A549 (cell line): ENCODE measurements around the gene UGT8. TPM values are rescaled to one million over a fixed set of nuclear protein-coding genes. Genes with fewer than 3 reads are reported as not detected.

Experiments
- ATAC-seq, 2 experiments: fragments of 200-7000 bp in 1 of 2; fragments of >200 bp in 1 of 2; cut with Nextera tagmentation in 1 of 2; cut with Tn5 transposase in 1 of 2; 3 replicates each; pipeline versions ENCODE4 v1.8.0 to v1.9.1; 2018 to 2020; ENCODE audit warnings: mild to moderate bottlenecking in 1 of 2, moderate library complexity in 1 of 2
- CTCF ChIA-PET: fragments of 300-600 bp; sonication (Branson Sonifier 250); formaldehyde crosslinking; extraction: SDS; loops from one replicate; lab custom pipeline; 2021; ENCODE audit warnings: antibody characterized with exemption, inconsistent platforms; lab: Yijun Ruan, JAX
- POLR2A ChIA-PET: fragments of 350-600 bp; formaldehyde crosslinking; extraction: SDS; loops from one replicate; lab custom pipeline; 2021; ENCODE audit warnings: antibody characterized with exemption, inconsistent platforms; lab: Yijun Ruan, JAX
- DNase-seq, 2 experiments: peaks; one replicate each; pipeline versions ENCODE4 v3.0.0 to v3.0.0-alpha.2; 2011 to 2016; ENCODE audit warnings: low read depth in 1 of 2, low spot score in 1 of 2
- FAIRE-seq: peaks from 2 replicates; lab custom pipeline; 2011; peaks lifted over from hg19 to GRCh38; lab: Jason Lieb, UNC
- H3K27ac ChIP-seq, 2 experiments: fragments of >200 bp; sonication (Bioruptor Twin); formaldehyde crosslinking; 3 replicates each; pipeline ENCODE4 v1.5.1; 2016 to 2017
- H3K4me1 ChIP-seq: fragments of >200 bp; sonication (Bioruptor Twin); formaldehyde crosslinking; 3 replicates; pipeline ENCODE4 v1.6.1; 2016
- H3K4me2 ChIP-seq: fragments of >200 bp; sonication (Bioruptor Twin); formaldehyde crosslinking; 3 replicates; pipeline ENCODE4 v1.6.1; 2016
- H3K4me3 ChIP-seq: fragments of >200 bp; sonication (Bioruptor Twin); formaldehyde crosslinking; 3 replicates; pipeline ENCODE4 v1.5.1; 2016
- H3K9me3 ChIP-seq: fragments of >200 bp; sonication (Bioruptor Twin); formaldehyde crosslinking; 3 replicates; pipeline ENCODE4 v1.6.1; 2016
- BCL3 ChIP-seq: fragments of >200 bp; sonication (Bioruptor Twin); formaldehyde crosslinking; IDR thresholded peaks from 3 replicates; pipeline ENCODE4 v1.6.1; 2016
- EHMT2 ChIP-seq: fragments of 200-600 bp; sonication (generic); IDR thresholded peaks from 2 replicates; pipeline ENCODE4 v1.6.1; 2016; ENCODE audit warnings: antibody characterized with exemption, low read depth, mild to moderate bottlenecking, moderate library complexity
- ELK1 ChIP-seq: fragments of 150-350 bp; IDR thresholded peaks from 2 replicates; pipeline ENCODE4 v1.6.1; 2014; ENCODE audit warnings: low read depth, mild to moderate bottlenecking, low read length
- FOSB ChIP-seq: fragments of 250-450 bp; sonication (Bioruptor Pico); IDR thresholded peaks from 2 replicates; pipeline ENCODE4 v1.5.0; 2020; ENCODE audit warnings: mild to moderate bottlenecking, moderate library complexity
- FOSL2 ChIP-seq, 2 experiments: fragments of 450-650 bp in 1 of 2; fragments of >200 bp in 1 of 2; sonication (Bioruptor Twin) in 1 of 2; formaldehyde crosslinking; IDR thresholded peaks; 2 replicates each; pipeline versions ENCODE4 v1.5.0 to v1.6.1; 2016 to 2020; ENCODE audit warnings: mild to moderate bottlenecking in 1 of 2, moderate library complexity in 1 of 2
- HDAC2 ChIP-seq: fragments of 200-600 bp; sonication (generic); IDR thresholded peaks from 2 replicates; pipeline ENCODE4 v1.6.1; 2016
- HES2 ChIP-seq: fragments of >200 bp; sonication (Bioruptor Twin); formaldehyde crosslinking; IDR thresholded peaks from 2 replicates; pipeline ENCODE4 v1.6.1; 2016
- HEYL ChIP-seq: fragments of 250-450 bp; sonication (Bioruptor Pico); IDR thresholded peaks from 2 replicates; pipeline ENCODE4 v1.8.0; 2021; ENCODE audit warnings: mild to moderate bottlenecking, moderate library complexity
- HMGXB4 ChIP-seq: fragments of 250-450 bp; sonication (Bioruptor Pico); IDR thresholded peaks from 2 replicates; pipeline ENCODE4 v1.5.0; 2021; ENCODE audit warnings: mild to moderate bottlenecking, moderate library complexity, borderline replicate concordance
- HOXB13 ChIP-seq: fragments of 250-450 bp; sonication (Bioruptor Pico); IDR thresholded peaks from 2 replicates; pipeline ENCODE4 v1.5.0; 2020; ENCODE audit warnings: low read depth, mild to moderate bottlenecking, moderate library complexity
- HOXB5 ChIP-seq: fragments of 250-450 bp; sonication (Bioruptor Pico); IDR thresholded peaks from 2 replicates; pipeline ENCODE4 v1.5.0; 2020; ENCODE audit warnings: mild to moderate bottlenecking, moderate library complexity
- JUN ChIP-seq, 2 experiments: fragments of >200 bp; sonication (Bioruptor Twin); formaldehyde crosslinking; IDR thresholded peaks; 2 replicates in 1 of 2; 3 replicates in 1 of 2; pipeline ENCODE4 v1.6.1; 2016 to 2017
- JUNB ChIP-seq: fragments of >200 bp; sonication (Bioruptor Twin); formaldehyde crosslinking; IDR thresholded peaks from 2 replicates; pipeline ENCODE4 v1.6.1; 2016
- KDM1A ChIP-seq: fragments of 200-600 bp; sonication (generic); IDR thresholded peaks from 2 replicates; pipeline ENCODE4 v1.6.1; 2016; ENCODE audit warnings: low read depth, mild to moderate bottlenecking
- MYC ChIP-seq: IDR thresholded peaks from 2 replicates; pipeline ENCODE4 v1.6.1; 2012; ENCODE audit warnings: mild to moderate bottlenecking, inconsistent platforms, low read length, improper control_type of control experiment, borderline replicate concordance
- NPAS2 ChIP-seq: fragments of 250-450 bp; sonication (Bioruptor Pico); IDR thresholded peaks from 2 replicates; pipeline ENCODE4 v1.8.0; 2022; ENCODE audit warnings: mild to moderate bottlenecking, moderate library complexity, borderline replicate concordance
- POLR2AphosphoS2 ChIP-seq: conservative IDR thresholded peaks from 2 replicates; pipeline ENCODE4 v1.6.1; 2012; ENCODE audit warnings: low read length, improper control_type of control experiment, inconsistent platforms
- RAD21 ChIP-seq, 2 experiments: fragments of >200 bp in 1 of 2; sonication (Bioruptor Twin) in 1 of 2; formaldehyde crosslinking in 1 of 2; IDR thresholded peaks in 1 of 2; conservative IDR thresholded peaks in 1 of 2; 2 replicates in 1 of 2; 3 replicates in 1 of 2; pipeline ENCODE4 v1.6.1; 2012 to 2018; ENCODE audit warnings: inconsistent platforms in 1 of 2
- RCOR1 ChIP-seq: fragments of 150-350 bp; IDR thresholded peaks from 2 replicates; pipeline ENCODE4 v1.6.1; 2014; ENCODE audit warnings: antibody characterized with exemption, low read length, low read depth
- REST ChIP-seq: fragments of 200-600 bp; sonication (generic); IDR thresholded peaks from 2 replicates; pipeline ENCODE4 v1.6.1; 2016; ENCODE audit warnings: antibody characterized with exemption, mild to moderate bottlenecking, moderate library complexity
- RFX5 ChIP-seq: fragments of 450-650 bp; IDR thresholded peaks from 2 replicates; pipeline ENCODE4 v1.7.1; 2014; ENCODE audit warnings: antibody characterized with exemption, mild to moderate bottlenecking, moderate library complexity
- RNF2 ChIP-seq: fragments of 200-600 bp; sonication (generic); IDR thresholded peaks from 2 replicates; pipeline ENCODE4 v1.6.1; 2016; ENCODE audit warnings: low read depth, mild to moderate bottlenecking, antibody characterized with exemption, moderate library complexity, borderline replicate concordance
- TFCP2L1 ChIP-seq: fragments of 250-450 bp; sonication (Bioruptor Pico); IDR thresholded peaks from 2 replicates; pipeline ENCODE4 v1.5.0; 2021; ENCODE audit warnings: mild to moderate bottlenecking
- ZFP36 ChIP-seq: fragments of 450-650 bp; IDR thresholded peaks from 2 replicates; pipeline ENCODE4 v1.6.1; 2014; ENCODE audit warnings: borderline replicate concordance; ENCODE audit not compliant: partially characterized antibody
- ZSCAN20 ChIP-seq: fragments of 250-450 bp; sonication (Bioruptor Pico); IDR thresholded peaks from 2 replicates; pipeline ENCODE4 v1.8.0; 2022; ENCODE audit warnings: mild to moderate bottlenecking, moderate library complexity
- WGBS: methylation state at CpG from one replicate; pipeline ENCODE4 v1.1.6; 2017; ENCODE audit errors: missing lambda C conversion rate; 5-methylcytosine and 5-hydroxymethylcytosine counted together
- polyA plus RNA-seq, 4 experiments: library from polyadenylated mRNA; depleted of rRNA in 3 of 4; stranded (reverse); fragments of >200 nt; fragmentation: RNase III in 1 of 4; extraction: RNeasy Plus Mini Kit Qiagen cat#74134 plus additional on column Dnase treatment in 1 of 4; gene quantifications; 2 replicates in 3 of 4; 3 replicates in 1 of 4; pipeline ENCODE4 v1.2.3, GENCODE V29; 2011 to 2017
- TF ChIP-seq, protein P1 (sequence below): IDR thresholded peaks from 2 replicates; pipeline ENCODE4 v1.6.1; 2012; ENCODE audit warnings: low read depth, borderline replicate concordance

UGT8 gene
- polyA plus RNA-seq, 2 of the 4 experiments (the other 2 are of a cell fraction) = 0.04 to 0.06 TPM

DNA sequence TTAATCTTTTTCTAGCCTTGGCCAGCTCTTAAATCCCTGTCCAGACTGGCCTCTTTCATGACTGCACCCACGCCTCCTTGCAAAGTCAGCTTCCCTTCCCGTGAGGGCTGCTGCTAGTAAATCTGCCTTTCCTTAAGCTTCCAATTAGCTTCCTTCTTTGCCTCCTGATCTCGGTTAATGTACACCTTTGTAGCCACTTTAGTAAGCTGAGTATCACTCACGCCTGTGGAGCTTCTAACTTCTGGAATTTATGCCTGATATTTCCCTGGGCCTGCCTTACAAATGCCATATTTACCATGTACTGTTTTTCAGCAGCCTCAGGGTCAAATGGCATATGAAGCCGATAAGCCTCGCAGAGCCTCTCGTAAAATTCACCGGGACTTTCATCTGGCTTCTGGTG lies 5.1 kb upstream of the UGT8 start:
- Histone ChIP-seq H3K9me3 (no peaks in the 10 kb centered on the region), H3K4me1 (no peaks in the 10 kb centered on the region; the same call in 2 of the 3 replicates), H3K27ac (no peak overlapping the region), H3K4me3 (no peak overlapping the region), H3K4me2 (no peak overlapping the region)
- WGBS = 23% methylated on average over 8 of the region's 8 CpGs
- ATAC-seq (no peak), FAIRE-seq (no peak), DNase-seq (no peak)
- ChIA-PET POLR2A (no interaction called here), CTCF (no interaction called here)
- TF ChIP-seq POLR2AphosphoS2 (no peak), NPAS2 (CRISPR knock-in tag) (no peak), HES2 (no peak), KDM1A (no peak), FOSB (CRISPR knock-in tag) (no peak), ELK1 (no peak), MYC (no peak), JUNB (no peak), JUN (IDR thresholded peaks at IDR 0.05) (no peak), RCOR1 (no peak), RFX5 (no peak), FOSL2 (IDR thresholded peaks at IDR 0.05) (no peak), FOSL2 (CRISPR knock-in tag; IDR thresholded peaks at IDR 0.05) (no peak), HEYL (CRISPR knock-in tag) (no peak)
- TF ChIP-seq, protein P1, sequence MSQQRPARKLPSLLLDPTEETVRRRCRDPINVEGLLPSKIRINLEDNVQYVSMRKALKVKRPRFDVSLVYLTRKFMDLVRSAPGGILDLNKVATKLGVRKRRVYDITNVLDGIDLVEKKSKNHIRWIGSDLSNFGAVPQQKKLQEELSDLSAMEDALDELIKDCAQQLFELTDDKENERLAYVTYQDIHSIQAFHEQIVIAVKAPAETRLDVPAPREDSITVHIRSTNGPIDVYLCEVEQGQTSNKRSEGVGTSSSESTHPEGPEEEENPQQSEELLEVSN = no peak

DNA sequence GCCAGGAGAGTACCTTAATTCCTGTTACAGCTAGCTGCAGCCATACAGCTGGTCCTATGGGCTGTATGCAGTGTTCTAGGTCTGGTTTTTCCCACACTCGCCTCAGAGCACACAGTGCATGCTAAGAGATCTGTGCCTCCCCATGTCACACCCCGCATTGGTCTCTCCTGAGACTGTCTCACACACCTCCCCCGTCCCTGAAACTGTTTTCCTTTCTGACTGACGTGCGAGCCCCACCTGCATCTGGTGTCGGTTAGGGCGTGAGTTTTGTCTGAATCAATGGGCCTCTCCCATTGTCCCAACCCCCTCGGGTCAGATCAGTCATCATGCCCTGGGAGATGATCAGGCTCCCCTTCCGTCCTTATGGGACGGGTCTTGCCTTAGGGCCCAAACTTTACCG lies 3.4 kb upstream of the UGT8 start:
- CTCF ChIA-PET = no interaction called here
- H3K4me2 ChIP-seq = no peak overlapping the region
- no peak for TF ChIP-seq HOXB13 (CRISPR knock-in tag)
- no peak for TF ChIP-seq EHMT2
- no peak for TF ChIP-seq HOXB5 (CRISPR knock-in tag)
- no peak for TF ChIP-seq JUNB
- TF ChIP-seq HES2 = no peak
- TF ChIP-seq JUN (IDR thresholded peaks at IDR 0.05) = no peak
- TF ChIP-seq HEYL (CRISPR knock-in tag) = no peak
- TF ChIP-seq RNF2 = no peak
- no peak for TF ChIP-seq TFCP2L1 (CRISPR knock-in tag)
- TF ChIP-seq ZFP36 = no peak
- no peak for TF ChIP-seq HMGXB4 (CRISPR knock-in tag)
- TF ChIP-seq ZSCAN20 = no peak
- TF ChIP-seq HDAC2 = no peak
- no peak for TF ChIP-seq BCL3
- no peak for TF ChIP-seq RAD21 (conservative IDR thresholded peaks at IDR 0.05 in 1 of 2, IDR thresholded peaks at IDR 0.05 in 1 of 2)
- no peak for TF ChIP-seq REST
- no peak for TF ChIP-seq RCOR1

More for the DNA sequence above, 3.4 kb upstream of the UGT8 start:
- H3K4me3 ChIP-seq = no peak overlapping the region
- no peaks in the 10 kb centered on the region for H3K9me3 ChIP-seq
- DNase-seq = no peak
- no peak for ATAC-seq
- no peak overlapping the region for H3K27ac ChIP-seq
- H3K4me1 ChIP-seq = no peaks in the 10 kb centered on the region; the same call in 2 of the 3 replicates
- POLR2A ChIA-PET = no interaction called here
- 0% methylated on average over 3 of the region's 11 CpGs for WGBS
- FAIRE-seq = no peak
